Measurements from ENCODE around the gene SPATA46.

The SPATA46 gene

DNA sequence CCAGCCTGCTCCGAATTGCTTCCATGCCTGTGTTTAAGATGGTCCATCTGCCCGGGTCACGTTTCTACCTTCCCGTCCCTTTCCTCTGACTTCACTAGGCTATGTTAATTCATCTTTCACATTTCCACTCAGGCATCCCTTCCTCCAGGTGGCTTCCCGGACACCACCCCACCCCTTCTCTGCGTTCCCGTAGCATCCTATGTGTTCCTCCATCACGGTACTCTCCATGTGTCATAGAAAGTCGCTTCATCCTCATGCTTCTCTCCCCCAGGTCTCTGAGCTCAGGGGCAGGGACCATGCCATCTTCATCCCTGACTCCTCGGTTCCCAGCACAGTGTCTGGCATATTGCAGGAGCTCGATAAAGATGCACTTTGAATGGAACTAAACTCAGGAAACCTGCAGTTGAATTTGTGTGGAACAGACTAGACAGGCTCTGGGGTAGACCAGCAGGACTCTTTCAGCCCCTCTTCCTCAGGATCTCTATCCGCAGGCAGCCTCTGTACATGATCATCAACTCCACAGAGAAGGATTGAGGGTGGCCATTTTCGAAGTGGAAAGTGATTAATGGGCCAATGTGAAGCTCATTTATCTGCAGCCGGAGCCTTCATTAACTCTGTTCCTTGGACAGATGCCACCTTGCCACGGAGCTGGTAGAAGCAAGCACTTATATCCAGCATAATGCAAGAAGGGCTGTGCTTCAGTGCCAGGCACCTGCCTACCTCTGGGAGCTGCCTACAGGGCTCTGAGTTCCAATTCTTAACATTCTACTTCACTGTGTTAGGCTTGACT lies 13.9 kb upstream of the SPATA46 start:
- H3K9me3 ChIP-seq (ENCODE audit: insufficient read depth, low read length) = no peaks in the 10 kb centered on the region
- no peaks in the 10 kb centered on the region for H3K79me2 ChIP-seq (ENCODE audit: insufficient read depth, low read length)
- TF ChIP-seq, protein P1, sequence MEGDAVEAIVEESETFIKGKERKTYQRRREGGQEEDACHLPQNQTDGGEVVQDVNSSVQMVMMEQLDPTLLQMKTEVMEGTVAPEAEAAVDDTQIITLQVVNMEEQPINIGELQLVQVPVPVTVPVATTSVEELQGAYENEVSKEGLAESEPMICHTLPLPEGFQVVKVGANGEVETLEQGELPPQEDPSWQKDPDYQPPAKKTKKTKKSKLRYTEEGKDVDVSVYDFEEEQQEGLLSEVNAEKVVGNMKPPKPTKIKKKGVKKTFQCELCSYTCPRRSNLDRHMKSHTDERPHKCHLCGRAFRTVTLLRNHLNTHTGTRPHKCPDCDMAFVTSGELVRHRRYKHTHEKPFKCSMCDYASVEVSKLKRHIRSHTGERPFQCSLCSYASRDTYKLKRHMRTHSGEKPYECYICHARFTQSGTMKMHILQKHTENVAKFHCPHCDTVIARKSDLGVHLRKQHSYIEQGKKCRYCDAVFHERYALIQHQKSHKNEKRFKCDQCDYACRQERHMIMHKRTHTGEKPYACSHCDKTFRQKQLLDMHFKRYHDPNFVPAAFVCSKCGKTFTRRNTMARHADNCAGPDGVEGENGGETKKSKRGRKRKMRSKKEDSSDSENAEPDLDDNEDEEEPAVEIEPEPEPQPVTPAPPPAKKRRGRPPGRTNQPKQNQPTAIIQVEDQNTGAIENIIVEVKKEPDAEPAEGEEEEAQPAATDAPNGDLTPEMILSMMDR (IDR thresholded peaks at IDR 0.05; ENCODE audit: insufficient read depth, low read length, poor library complexity, severe bottlenecking) = no peak
- no peak for TF ChIP-seq EZH2phosphoT487 (conservative IDR thresholded peaks at IDR 0.05; ENCODE audit: low read length)
- H3K9me2 ChIP-seq (replicated peaks; ENCODE audit: insufficient read depth, low read length) = no peaks in the 10 kb centered on the region
- no peaks in the 10 kb centered on the region for H3K27me3 ChIP-seq (ENCODE audit: low read length)
- no peak overlapping the region for H3K4me2 ChIP-seq (ENCODE audit: low read depth, low read length, poor library complexity, severe bottlenecking)
- no peak overlapping the region for H3K27ac ChIP-seq (ENCODE audit: low read depth, low read length)
- no peaks in the 10 kb centered on the region for H3K36me3 ChIP-seq (ENCODE audit: low read length)
- no peak overlapping the region for H3K9ac ChIP-seq (ENCODE audit: low read length)
- no peak overlapping the region for H3K4me3 ChIP-seq (ENCODE audit: insufficient read depth, low read length, poor library complexity, severe bottlenecking)
- no peaks in the 10 kb centered on the region for H3F3A ChIP-seq (ENCODE audit: insufficient read depth)
- no peak overlapping the region for H2AFZ ChIP-seq (ENCODE audit: low read depth, low read length, severe bottlenecking)
- no peaks in the 10 kb centered on the region for H4K20me1 ChIP-seq (ENCODE audit: low read depth, low read length)

- Histone ChIP-seq H3K27me3 (ENCODE audit: low read length) (no peaks in the 10 kb centered on the region), H3K9me2 (replicated peaks; ENCODE audit: insufficient read depth, low read length) (no peaks in the 10 kb centered on the region), H3K9me3 (ENCODE audit: insufficient read depth, low read length) (no peaks in the 10 kb centered on the region), H3K4me3 (ENCODE audit: insufficient read depth, low read length, poor library complexity, severe bottlenecking) (no peak overlapping the region), H3K79me2 (ENCODE audit: insufficient read depth, low read length) (no peaks in the 10 kb centered on the region), H4K20me1 (ENCODE audit: low read depth, low read length) (no peaks in the 10 kb centered on the region), H3K27ac (ENCODE audit: low read depth, low read length) (no peak overlapping the region), H3K4me2 (ENCODE audit: low read depth, low read length, poor library complexity, severe bottlenecking) (no peak overlapping the region), H3F3A (ENCODE audit: insufficient read depth) (no peaks in the 10 kb centered on the region), H2AFZ (ENCODE audit: low read depth, low read length, severe bottlenecking) (no peak overlapping the region), H3K9ac (ENCODE audit: low read length) (no peak overlapping the region), H3K36me3 (ENCODE audit: low read length) (no peaks in the 10 kb centered on the region)
- TF ChIP-seq, protein P1 (IDR thresholded peaks at IDR 0.05; ENCODE audit: insufficient read depth, low read length, poor library complexity, severe bottlenecking) = no peak
- TF ChIP-seq EZH2phosphoT487 (conservative IDR thresholded peaks at IDR 0.05; ENCODE audit: low read length) = no peak
Measured at GRCh38 chr1:162389971-162390370, 13.3 kb upstream of the SPATA46 start.

DNA sequence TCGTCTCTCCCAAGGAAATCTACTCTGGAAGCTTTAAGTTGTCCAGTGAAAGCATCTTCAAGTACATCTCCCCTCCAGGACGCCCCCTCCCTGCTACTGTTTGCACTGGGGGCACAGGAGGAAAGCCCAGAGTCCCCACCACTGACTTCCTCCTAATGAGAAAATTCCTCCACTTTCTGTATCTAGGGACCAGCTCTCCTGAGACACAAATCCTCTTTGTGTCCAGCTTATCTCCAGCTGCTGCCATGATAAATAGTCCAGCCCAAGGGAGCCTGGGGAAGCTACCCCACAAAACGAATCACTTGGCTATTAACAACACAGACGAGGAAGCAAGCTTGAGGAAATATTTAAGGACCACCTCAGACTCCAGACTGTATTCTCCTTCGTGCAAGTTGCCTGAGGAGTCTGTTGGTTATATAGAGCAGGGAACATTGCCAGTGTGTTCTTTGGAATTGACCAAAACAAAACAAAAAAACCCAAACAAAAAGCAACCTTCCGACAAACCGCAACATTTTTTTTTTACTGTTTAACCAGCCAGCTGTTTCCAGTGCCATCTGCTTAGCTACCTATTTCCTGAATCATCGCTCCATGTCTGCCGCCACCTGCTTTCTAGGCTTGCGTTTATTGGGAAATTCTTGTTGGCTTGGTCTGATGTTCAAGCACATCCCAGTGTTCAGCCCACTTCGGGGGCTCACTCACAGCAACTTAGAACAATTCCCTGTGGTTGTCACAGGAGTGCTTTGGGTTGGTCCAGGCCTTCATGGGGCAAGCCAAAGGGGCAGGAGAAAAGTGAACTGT lies 12.6 kb upstream of the SPATA46 start:
- H3K36me3 ChIP-seq (ENCODE audit: low read length) = no peaks in the 10 kb centered on the region
- H3K9ac ChIP-seq (ENCODE audit: low read length) = no peak overlapping the region
- H3F3A ChIP-seq (ENCODE audit: insufficient read depth) = no peaks in the 10 kb centered on the region
- TF ChIP-seq EZH2phosphoT487 (conservative IDR thresholded peaks at IDR 0.05; ENCODE audit: low read length) = no peak
- TF ChIP-seq, protein P1 (IDR thresholded peaks at IDR 0.05; ENCODE audit: insufficient read depth, low read length, poor library complexity, severe bottlenecking) = no peak
- H3K27me3 ChIP-seq (ENCODE audit: low read length) = no peaks in the 10 kb centered on the region
- no peak overlapping the region for H2AFZ ChIP-seq (ENCODE audit: low read depth, low read length, severe bottlenecking)
- no peaks in the 10 kb centered on the region for H3K9me3 ChIP-seq (ENCODE audit: insufficient read depth, low read length)
- H3K79me2 ChIP-seq (ENCODE audit: insufficient read depth, low read length) = no peaks in the 10 kb centered on the region
- no peaks in the 10 kb centered on the region for H4K20me1 ChIP-seq (ENCODE audit: low read depth, low read length)
- no peak overlapping the region for H3K27ac ChIP-seq (ENCODE audit: low read depth, low read length)
- no peaks in the 10 kb centered on the region for H3K9me2 ChIP-seq (replicated peaks; ENCODE audit: insufficient read depth, low read length)
- no peak overlapping the region for H3K4me3 ChIP-seq (ENCODE audit: insufficient read depth, low read length, poor library complexity, severe bottlenecking)
- no peak overlapping the region for H3K4me2 ChIP-seq (ENCODE audit: low read depth, low read length, poor library complexity, severe bottlenecking)

Data from SU-DHL-6 (cell line).